Measurements from ENCODE around the gene CEMIP2.

DNA sequence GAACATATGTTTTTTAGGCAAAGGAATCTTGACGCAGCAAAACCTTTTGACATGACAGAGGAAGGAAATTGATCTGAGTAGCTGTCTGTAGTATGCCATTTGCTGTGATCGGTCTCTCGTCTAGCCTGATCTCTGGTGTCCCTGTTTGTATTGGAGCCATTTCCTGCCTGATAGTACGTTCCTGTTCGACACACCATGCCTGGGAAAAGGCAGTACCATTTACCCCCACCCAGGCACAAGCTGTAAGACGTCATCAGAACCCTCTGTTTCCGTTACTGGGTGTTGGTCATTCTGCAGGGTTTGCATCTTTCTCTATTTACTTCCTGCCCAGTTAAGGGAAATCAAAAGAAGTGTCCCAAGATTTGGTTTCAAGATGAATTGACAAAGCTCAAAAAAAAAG, 129.7 kb downstream of the CEMIP2 start:
- TF ChIP-seq, protein P1, sequence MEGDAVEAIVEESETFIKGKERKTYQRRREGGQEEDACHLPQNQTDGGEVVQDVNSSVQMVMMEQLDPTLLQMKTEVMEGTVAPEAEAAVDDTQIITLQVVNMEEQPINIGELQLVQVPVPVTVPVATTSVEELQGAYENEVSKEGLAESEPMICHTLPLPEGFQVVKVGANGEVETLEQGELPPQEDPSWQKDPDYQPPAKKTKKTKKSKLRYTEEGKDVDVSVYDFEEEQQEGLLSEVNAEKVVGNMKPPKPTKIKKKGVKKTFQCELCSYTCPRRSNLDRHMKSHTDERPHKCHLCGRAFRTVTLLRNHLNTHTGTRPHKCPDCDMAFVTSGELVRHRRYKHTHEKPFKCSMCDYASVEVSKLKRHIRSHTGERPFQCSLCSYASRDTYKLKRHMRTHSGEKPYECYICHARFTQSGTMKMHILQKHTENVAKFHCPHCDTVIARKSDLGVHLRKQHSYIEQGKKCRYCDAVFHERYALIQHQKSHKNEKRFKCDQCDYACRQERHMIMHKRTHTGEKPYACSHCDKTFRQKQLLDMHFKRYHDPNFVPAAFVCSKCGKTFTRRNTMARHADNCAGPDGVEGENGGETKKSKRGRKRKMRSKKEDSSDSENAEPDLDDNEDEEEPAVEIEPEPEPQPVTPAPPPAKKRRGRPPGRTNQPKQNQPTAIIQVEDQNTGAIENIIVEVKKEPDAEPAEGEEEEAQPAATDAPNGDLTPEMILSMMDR (conservative IDR thresholded peaks at IDR 0.05 in 1 of 2, IDR thresholded peaks at IDR 0.05 in 1 of 2; ENCODE audit: low read depth in 1 of 2, low read length in 2 of 2), result no peak
- no peak for TF ChIP-seq EZH2 (IDR thresholded peaks at IDR 0.05; ENCODE audit: low read length, missing control alignments)

All from fibroblast of lung (primary cell).